HepG2 (cell line): ENCODE data around the gene DENND2D. TPM values are rescaled to one million over a fixed set of nuclear protein-coding genes. Genes with fewer than 3 reads are reported as not detected.

Experiments used
- DMAP1 ChIP-seq: IDR thresholded peaks from 2 replicates; pipeline ENCODE4 v1.6.1; 2016
- KLF15 ChIP-seq: sonication (generic); formaldehyde crosslinking; IDR thresholded peaks from 2 replicates; pipeline ENCODE4 v1.8.1; 2023; ENCODE audit warnings: borderline replicate concordance, mild to moderate bottlenecking, inconsistent platforms, missing genetic modification reagents, mixed read lengths
- PHF8 ChIP-seq: sonication (generic); formaldehyde crosslinking; IDR thresholded peaks from 2 replicates; pipeline ENCODE4 v1.5.0; 2020; ENCODE audit warnings: missing genetic modification reagents
- ZNF124 ChIP-seq: sonication (generic); formaldehyde crosslinking; IDR thresholded peaks from 2 replicates; pipeline ENCODE4 v1.4.0; 2020; ENCODE audit warnings: missing genetic modification reagents
- ZNF136 ChIP-seq: sonication (generic); formaldehyde crosslinking; IDR thresholded peaks from 2 replicates; pipeline ENCODE4 v1.8.1; 2022; ENCODE audit warnings: low read depth, mild to moderate bottlenecking, moderate library complexity, missing genetic modification reagents
- ZNF230 ChIP-seq: sonication (generic); formaldehyde crosslinking; IDR thresholded peaks from 2 replicates; pipeline ENCODE4 v1.4.0; 2020; ENCODE audit warnings: mild to moderate bottlenecking, missing genetic modification reagents
- ZNF318 ChIP-seq: sonication (generic); formaldehyde crosslinking; IDR thresholded peaks from 2 replicates; pipeline ENCODE4 v1.4.0; 2020; ENCODE audit warnings: mild to moderate bottlenecking, missing genetic modification reagents
- ZNF331 ChIP-seq: sonication (generic); formaldehyde crosslinking; IDR thresholded peaks from 2 replicates; pipeline ENCODE4 v1.4.0; 2020; ENCODE audit warnings: missing genetic modification reagents
- ZNF776 ChIP-seq: sonication (generic); formaldehyde crosslinking; IDR thresholded peaks from 2 replicates; pipeline ENCODE4 v1.4.0; 2020; ENCODE audit warnings: mild to moderate bottlenecking, missing genetic modification reagents
- polyA plus RNA-seq, 8 experiments: library from polyadenylated mRNA; depleted of rRNA in 3 of 8; stranded (reverse) in 7 of 8; unstranded in 1 of 8; fragments of >200 nt; fragmentation: Illumina TruSeq in 4 of 8; extraction: Trizol in 4 of 8; gene quantifications; 2 replicates each; pipeline versions ENCODE4 v1.2.1 to v1.2.3, GENCODE V29; 2011 to 2016; ENCODE audit warnings: low read depth in 4 of 8, missing spikeins in 1 of 8, mixed read lengths in 1 of 8; ENCODE audit not compliant: insufficient read depth in 1 of 8
- total RNA-seq, 5 experiments: library from RNA; depleted of rRNA; stranded (reverse); fragments of >200 nt; fragmentation: Illumina TruSeq; extraction: Trizol; gene quantifications; 2 replicates each; pipeline ENCODE4 v1.2.3, GENCODE V29; 2016; ENCODE audit warnings: low read depth in 1 of 5

DENND2D gene
- total and polyA plus RNA-seq, 2 of the 13 experiments (the other 11 are each of a cell fraction or from before 2014, with no cell fraction given), result 0.04 TPM; not detected in 1

- TF ChIP-seq ZNF331 (CRISPR knock-in tag) (0 out of 2 replicates have a peak, but pooled peaks have one; percentile 6), ZNF136 (CRISPR knock-in tag) (no peak), ZNF776 (no peak), PHF8 (CRISPR knock-in tag) (no peak), ZNF124 (CRISPR knock-in tag) (0 out of 2 replicates have a peak, but pooled peaks have one; percentile 7), ZNF318 (CRISPR knock-in tag) (no peak), KLF15 (no peak), DMAP1 (CRISPR knock-in tag) (no peak), ZNF230 (CRISPR knock-in tag) (no peak)
Observed at GRCh38 chr1:111223126-111223685, 22.8 kb upstream of the DENND2D start (continued).
